ENCODE data around the gene GUCY1A1.

Gene GUCY1A1

GRCh38 chr4:155774033-155774432 is 107.4 kb downstream of the GUCY1A1 start:
- DNase-seq, result no peak

- DNase-seq, result no peak
These were observed 111.5 kb downstream of the GUCY1A1 start for GRCh38 chr4:155777971-155778735.

DNA sequence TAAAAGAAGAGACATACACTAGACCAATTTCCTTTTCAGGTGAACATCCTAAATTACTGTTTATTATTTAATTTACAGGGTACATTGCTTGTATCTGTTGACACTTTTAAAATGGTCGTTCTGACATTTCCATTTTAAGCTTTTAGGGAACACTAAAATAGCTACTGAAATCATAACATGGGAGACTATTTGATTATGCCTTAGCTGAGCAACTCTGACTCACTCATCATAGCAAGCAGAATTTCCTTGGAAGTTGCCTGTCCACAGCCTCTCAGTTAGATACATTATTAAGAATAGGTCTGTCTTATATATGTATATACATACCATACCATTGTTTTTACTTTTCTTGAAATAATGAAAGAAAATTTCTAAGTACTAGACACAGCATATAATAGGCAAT is 114.1 kb downstream of the GUCY1A1 start:
- DNase-seq, result no peak

GRCh38 chr4:155781249-155781831 is 114.7 kb downstream of the GUCY1A1 start:
- no peak for DNase-seq

All from nucleus accumbens (tissue), 56 donors.